K562 (cell line): Measurements from ENCODE around the gene ABCC10. TPM values are rescaled to one million over a fixed set of nuclear protein-coding genes. Genes with fewer than 3 reads are reported as not detected.
A peak's percentile ranks its signal among the peaks of the same experiment; 100 is the strongest.

ENCODE experiments used
- ATAC-seq: fragments of 200-7000 bp; cut with Tn5 transposase; 3 replicates; pipeline ENCODE4 v1.9.1; 2020; ENCODE audit warnings: moderate library complexity
- BruUV-seq: library from RNA; stranded (reverse); fragments of 400-500 nt; replicated peaks from 2 replicates; lab custom pipeline; 2021; lab: Mats Ljungman, UMichigan
- CTCF ChIA-PET: fragments of 300-600 bp; formaldehyde crosslinking; extraction: SDS; loops from one replicate; lab custom pipeline; 2021; ENCODE audit warnings: low intra/inter-chr PET ratio; lab: Yijun Ruan, JAX
- POLR2A ChIA-PET: fragments of 300-600, 350-650 bp; sonication (Branson Sonifier 250); formaldehyde crosslinking; extraction: SDS; loops from one replicate; lab custom pipeline; 2021; ENCODE audit warnings: antibody characterized with exemption, inconsistent platforms; lab: Yijun Ruan, JAX
- DNase-seq, 4 experiments: peaks; one replicate each; pipeline versions ENCODE4 v3.0.0 to v3.0.0-alpha.2; 2011 to 2018; ENCODE audit warnings: low spot score in 3 of 4, mixed read lengths in 3 of 4; ENCODE audit errors: extremely low read depth in 1 of 4
- FAIRE-seq: peaks from 2 replicates; lab custom pipeline; 2011; peaks lifted over from hg19 to GRCh38; lab: Jason Lieb, UNC
- H2AFZ ChIP-seq: 2 replicates; pipeline ENCODE4 v1.6.0; 2011; ENCODE audit warnings: low read depth, low read length, control low read depth, inconsistent platforms
- H3K27ac ChIP-seq: fragments of 200-600 bp; 3 replicates; pipeline ENCODE4 v1.8.0; 2011; ENCODE audit warnings: low read depth, mild to moderate bottlenecking, control low read depth, inconsistent platforms, low read length, moderate library complexity, mixed read lengths; ENCODE audit errors: extremely low read depth
- H3K27me3 ChIP-seq, 2 experiments: fragments of 300-600 bp in 1 of 2; 2 replicates in 1 of 2; 3 replicates in 1 of 2; pipeline versions ENCODE4 v1.6.0 to v1.8.0; 2011; ENCODE audit warnings: inconsistent platforms in 2 of 2, low read length in 2 of 2, mild to moderate bottlenecking in 1 of 2, mixed read lengths in 1 of 2, moderate library complexity in 1 of 2; ENCODE audit not compliant: control insufficient read depth in 2 of 2, insufficient read depth in 2 of 2
- H3K36me3 ChIP-seq: fragments of 300-600 bp; 3 replicates; pipeline ENCODE4 v1.8.0; 2011; ENCODE audit warnings: mild to moderate bottlenecking, low read length, inconsistent platforms; ENCODE audit not compliant: control insufficient read depth, insufficient read depth
- H3K4me1 ChIP-seq, 2 experiments: fragments of 200-600 bp in 1 of 2; replicated peaks in 1 of 2; 2 replicates in 1 of 2; 3 replicates in 1 of 2; pipeline versions ENCODE4 v1.5.1 to v1.8.0; 2011; ENCODE audit warnings: inconsistent platforms in 2 of 2, low read length in 2 of 2, mild to moderate bottlenecking in 1 of 2, mixed read lengths in 1 of 2, moderate library complexity in 1 of 2; ENCODE audit not compliant: control insufficient read depth in 2 of 2, insufficient read depth in 2 of 2
- H3K4me2 ChIP-seq: 2 replicates; pipeline ENCODE4 v1.6.1; 2011; ENCODE audit warnings: low read length, control low read depth, inconsistent platforms, mixed read lengths; ENCODE audit not compliant: insufficient read depth
- H3K4me3 ChIP-seq: fragments of 200-600 bp; sonication (generic), shearing (Covaris generic); 2 replicates; pipeline ENCODE4 v1.5.1; 2016; ENCODE audit warnings: control low read depth, inconsistent platforms
- H3K79me2 ChIP-seq: fragments of 200-600 bp; 3 replicates; pipeline ENCODE4 v1.8.0; 2011; ENCODE audit warnings: low read length, inconsistent platforms; ENCODE audit not compliant: control insufficient read depth, insufficient read depth
- H3K9ac ChIP-seq, 2 experiments: 2 replicates each; pipeline versions ENCODE4 v1.6.0 to v1.6.1; 2011; ENCODE audit warnings: low read depth in 2 of 2, low read length in 2 of 2, control low read depth in 1 of 2, inconsistent platforms in 1 of 2, mild to moderate bottlenecking in 1 of 2, mixed read lengths in 1 of 2; ENCODE audit not compliant: insufficient read depth in 1 of 2
- H3K9me1 ChIP-seq: one replicate; pipeline ENCODE4 v1.6.0; 2011; ENCODE audit warnings: inconsistent platforms, mild to moderate bottlenecking, low read length, moderate library complexity; ENCODE audit not compliant: control insufficient read depth, insufficient read depth
- H3K9me3 ChIP-seq: replicated peaks from 2 replicates; pipeline ENCODE4 v1.5.1; 2011; ENCODE audit warnings: low read depth, low read length, inconsistent platforms; ENCODE audit not compliant: control insufficient read depth, insufficient read depth
- H4K20me1 ChIP-seq: replicated peaks from 2 replicates; pipeline ENCODE4 v1.6.1; 2011; ENCODE audit warnings: low read length, inconsistent platforms, mixed read lengths; ENCODE audit not compliant: control insufficient read depth, insufficient read depth
- CCNT2 ChIP-seq: IDR thresholded peaks from 2 replicates; pipeline ENCODE4 v1.6.1; 2011; ENCODE audit warnings: borderline replicate concordance, low read depth, mild to moderate bottlenecking, moderate library complexity, mixed read lengths, low read length; ENCODE audit not compliant: insufficient read length; ENCODE audit errors: extremely low read depth
- CTCF ChIP-seq, 3 experiments: IDR thresholded peaks in 2 of 3; conservative IDR thresholded peaks in 1 of 3; 2 replicates each; pipeline ENCODE4 v1.5.1; 2011 to 2012; ENCODE audit warnings: low read length in 3 of 3, mild to moderate bottlenecking in 3 of 3, control low read depth in 2 of 3, improper control_type of control experiment in 1 of 3, inconsistent platforms in 1 of 3, low read depth in 1 of 3, mixed read lengths in 1 of 3, moderate library complexity in 1 of 3; ENCODE audit not compliant: insufficient read depth in 2 of 3
- MAFF ChIP-seq: IDR thresholded peaks from 2 replicates; pipeline ENCODE4 v1.6.1; 2012; ENCODE audit warnings: low read length, improper control_type of control experiment
- WGBS: fragments of 100-300 bp; shearing (Covaris generic); methylation state at CpG from one replicate; pipeline ENCODE4 v1.1.6; 2016; ENCODE audit warnings: low coverage, mixed read lengths; ENCODE audit not compliant: insufficient coverage; ENCODE audit errors: missing lambda C conversion rate; 5-methylcytosine and 5-hydroxymethylcytosine counted together
- in situ Hi-C: fragments of 300-500 bp; cut with MboI; formaldehyde crosslinking; loops from 4 replicates; pipeline ENCODE4 v1.15.0; 2018; ENCODE audit warnings: inconsistent platforms, mixed read lengths
- intact Hi-C: fragments of 100-400 bp; cut with micrococcal nuclease; formaldehyde crosslinking; loops from 2 replicates; pipeline ENCODE4 v1.14.2; 2022
- polyA plus RNA-seq, 8 experiments: library from polyadenylated mRNA; depleted of rRNA in 4 of 8; stranded (reverse) in 5 of 8; unstranded in 3 of 8; fragments of >200 nt; fragmentation: Nextera tagmentation in 2 of 8; fragmentation: Illumina TruSeq in 1 of 8; extraction: Ambion mirVana in 2 of 8; extraction: Trizol in 1 of 8; gene quantifications; 2 replicates each; pipeline versions ENCODE4 v1.2.1 to v1.2.3, GENCODE V29; 2011 to 2014; ENCODE audit warnings: inconsistent platforms in 1 of 8, missing spikeins in 1 of 8
- total RNA-seq, 7 experiments: library from RNA; depleted of rRNA in 6 of 7; stranded (reverse); fragments of >200 nt in 6 of 7; fragmentation: Illumina TruSeq in 2 of 7; extraction: Trizol in 2 of 7; gene quantifications; 2 replicates each; pipeline versions ENCODE4 v1.2.1 to v1.2.3, GENCODE V29; 2011 to 2021; ENCODE audit warnings: low replicate concordance in 1 of 7

Gene ABCC10
- total and polyA plus RNA-seq, 9 of the 15 experiments (the other 6 are each of a cell fraction or from before 2014, with no cell fraction given): 2.4 to 29.1 (median 13.7) TPM

GRCh38 chr6:43442935-43443334, 15.6 kb downstream of the ABCC10 start:
- 72% methylated on average over 14 of the region's 14 CpGs for WGBS
- Histone ChIP-seq H3K9me1 (no peaks in the 10 kb centered on the region), H3K27ac (no peak overlapping the region), H2AFZ (no peak overlapping the region), H3K36me3 (peaks cover 39% of the 10 kb centered on the region; the same call in 2 of the 3 replicates), H3K4me2 (no peak overlapping the region), H4K20me1 (no peaks in the 10 kb centered on the region; the same call in 1 of the 2 replicates), H3K4me1 (peaks cover 0 to 6% of the 10 kb centered on the region in 2 experiments; a peak in 2 of 5 replicates)
- DNase-seq (no peak), FAIRE-seq (no peak)
- POLR2A ChIA-PET: interaction anchor here (2.5 to 3.3 kb wide), 2 partner anchors 8 to 10 kb away, joined by 12 to 16 read pairs; no protein-coding TSS in a partner anchor
- in situ Hi-C loops: no loop called here
- CTCF ChIA-PET: no interaction called here
- TF ChIP-seq CCNT2 (no peak), MAFF (no peak), CTCF (IDR thresholded peaks at IDR 0.05 in 2 of 3, conservative IDR thresholded peaks at IDR 0.05 in 1 of 3; ENCODE audit: insufficient read depth in 2 of 3, low read depth in 1 of 3, low read length in 3 of 3) (0 out of 6 replicates have a peak, but pooled peaks of 1 of the 3 experiments have one; percentile 2)
- TF ChIP-seq, all 486 proteins: peak for 1
- no peaks in the 10 kb centered on the region for H3K27me3 ChIP-seq
- no peak for ATAC-seq
- H3K9me3 ChIP-seq: no peaks in the 10 kb centered on the region
- H3K79me2 ChIP-seq: no peaks in the 10 kb centered on the region
- no TSS peak for BruUV-seq
- intact Hi-C loops: no loop called here
- H3K9ac ChIP-seq: peak overlapping the region in 1 of 2 experiments; percentile 72; a peak in 1 of 4 replicates
- no peak overlapping the region for H3K4me3 ChIP-seq
